H1 (cell line): ENCODE data around the gene PLXNB3. TPM values are rescaled to one million over a fixed set of nuclear protein-coding genes. Genes with fewer than 3 reads are reported as not detected.

Experiments
- BACH1 ChIP-seq: IDR thresholded peaks from 2 replicates; pipeline ENCODE4 v1.6.1; 2012; ENCODE audit warnings: low read length, improper control_type of control experiment
- FOSL1 ChIP-seq: IDR thresholded peaks from 2 replicates; pipeline ENCODE4 v1.6.1; 2011; ENCODE audit warnings: mild to moderate bottlenecking, low read depth, low read length, moderate library complexity; ENCODE audit not compliant: insufficient read depth
- KDM1A ChIP-seq: fragments of 200-600, 300-600 bp; sonication (generic); IDR thresholded peaks from 2 replicates; pipeline ENCODE4 v1.7.1; 2016; ENCODE audit warnings: mild to moderate bottlenecking, low read length, borderline replicate concordance
- PHF8 ChIP-seq: fragments of 200-600 bp; sonication (generic); conservative IDR thresholded peaks from 2 replicates; pipeline ENCODE4 v1.7.1; 2012; ENCODE audit warnings: low read depth, mild to moderate bottlenecking, inconsistent platforms, low read length, moderate library complexity
- POU5F1 ChIP-seq: IDR thresholded peaks from 2 replicates; pipeline ENCODE4 v1.6.1; 2011; ENCODE audit warnings: low read depth, mild to moderate bottlenecking, low read length, moderate library complexity
- SP2 ChIP-seq: IDR thresholded peaks from 2 replicates; pipeline ENCODE4 v1.6.1; 2012; ENCODE audit warnings: mild to moderate bottlenecking, low read length, inconsistent platforms
- polyA plus RNA-seq, 7 experiments: library from polyadenylated mRNA; depleted of rRNA in 3 of 7; stranded (reverse) in 5 of 7; unstranded in 2 of 7; fragments of >200 nt in 5 of 7; fragments of 200-250 nt in 2 of 7; gene quantifications; 1 replicate in 5 of 7; 2 replicates in 1 of 7; 4 replicates in 1 of 7; pipeline versions ENCODE4 v1.2.1 to v1.2.3, GENCODE V29; 2011 to 2013; ENCODE audit warnings: missing spikeins in 2 of 7, mixed read lengths in 2 of 7
- total RNA-seq: library from RNA; stranded (reverse); fragmentation: NEBNext Ultra II Directional; extraction: Animal tissue kit (Norgen Biotek cat#: 25700); gene quantifications from 2 replicates; pipeline ENCODE4 v1.2.1, GENCODE V29; 2021

PLXNB3 gene
- total and polyA plus RNA-seq, 2 of the 8 experiments (the other 6 are each of a cell fraction or from before 2014, with no cell fraction given), result 1.2 to 2.7 TPM

- TF ChIP-seq FOSL1 (no peak), PHF8 (no peak), SP2 (no peak), BACH1 (no peak), POU5F1 (no peak), KDM1A (no peak)
These were observed 13.4 kb downstream of the PLXNB3 start (continued) for GRCh38 chrX:153777261-153778090.
